Loucy (cell line): ENCODE measurements around the gene PLA2G5.

Experiments
- CTCF ChIP-seq: fragments of 200-600 bp; sonication (generic); conservative IDR thresholded peaks from 2 replicates; pipeline ENCODE4 v1.5.1; 2014; ENCODE audit warnings: mild to moderate bottlenecking, antibody characterized with exemption, low read length
- EZH2phosphoT487 ChIP-seq: fragments of 200-600 bp; IDR thresholded peaks from 2 replicates; pipeline ENCODE4 v1.6.1; 2018; ENCODE audit warnings: antibody characterized with exemption, mild to moderate bottlenecking, moderate library complexity, borderline replicate concordance

- TF ChIP-seq CTCF = no peak
- TF ChIP-seq EZH2phosphoT487 = no peak
These were observed 8.7 kb downstream of the PLA2G5 start for GRCh38 chr1:20078711-20079110.
